Right atrium auricular region (tissue), 2 donors: Measurements from ENCODE around the gene TMEM132C. TPM values are rescaled to one million over a fixed set of nuclear protein-coding genes. Genes with fewer than 3 reads are reported as not detected.
A peak's percentile ranks its signal among the peaks of the same experiment; 100 is the strongest.

ENCODE experiments used
- DNase-seq: peaks from one replicate; pipeline ENCODE4 v3.0.0-alpha.2; 2019; ENCODE audit warnings: low spot score
- H3K27ac ChIP-seq, 2 donors: fragments of 200-600 bp; sonication (generic); 1 replicate in 1 of 2; 2 replicates in 1 of 2; pipeline ENCODE4 v1.5.1; 2016 to 2019
- H3K27me3 ChIP-seq, 2 donors: fragments of 200-600 bp; sonication (generic); one replicate each; pipeline versions ENCODE4 v1.5.1 to v1.6.0; 2017 to 2019
- H3K36me3 ChIP-seq: fragments of 200-600 bp; sonication (generic); one replicate; pipeline ENCODE4 v1.5.1; 2016
- H3K4me1 ChIP-seq, 2 donors: fragments of 200-600 bp; sonication (generic); one replicate each; pipeline versions ENCODE4 v1.5.1 to v1.6.0; 2017 to 2019
- H3K4me3 ChIP-seq, 2 donors: fragments of 200-600 bp; sonication (generic); 1 replicate in 1 of 2; 2 replicates in 1 of 2; pipeline ENCODE4 v1.5.1; 2017 to 2019; ENCODE audit warnings: mild to moderate bottlenecking in 1 of 2, moderate library complexity in 1 of 2
- H3K9me3 ChIP-seq, 2 donors: fragments of 200-600 bp; sonication (generic); one replicate each; pipeline ENCODE4 v1.5.1; 2019
- CTCF ChIP-seq, 2 donors: fragments of 200-600 bp; sonication (generic); IDR thresholded peaks; one replicate each; pipeline ENCODE4 v1.5.1; 2019; ENCODE audit warnings: antibody characterized with exemption in 2 of 2
- total RNA-seq, 2 donors: library from RNA; depleted of rRNA; stranded (reverse); fragments of >200 nt; gene quantifications; one replicate each; pipeline ENCODE4 v1.1.0, GENCODE V29; 2016

TMEM132C gene
- total RNA-seq, 2 donors from 2014 or later: 5.3 to 10.5 TPM

GRCh38 chr12:128267651-128268378, 845 bp downstream of the TMEM132C start:
- Histone ChIP-seq H3K36me3 (no peaks in the 10 kb centered on the region), H3K27me3 (peaks cover 6 to 12% of the 10 kb centered on the region in 2 donors), H3K27ac (no peak overlapping the region), H3K9me3 (peaks cover 0 to 5% of the 10 kb centered on the region in 2 donors), H3K4me3 (peak overlapping the region; percentile 30 to 49), H3K4me1 (peaks cover 0 to 20% of the 10 kb centered on the region in 2 donors)
- no peak for DNase-seq
- no peak for TF ChIP-seq CTCF (IDR thresholded peaks at IDR 0.05)

GRCh38 chr12:128268379-128268995, 1.5 kb downstream of the TMEM132C start:
- peak overlapping the region; percentile 30 to 49 for H3K4me3 ChIP-seq
- TF ChIP-seq CTCF (IDR thresholded peaks at IDR 0.05): no peak
- H3K27me3 ChIP-seq: peaks cover 6 to 12% of the 10 kb centered on the region in 2 donors
- peaks cover 0 to 20% of the 10 kb centered on the region in 2 donors for H3K4me1 ChIP-seq
- no peaks in the 10 kb centered on the region for H3K36me3 ChIP-seq
- H3K9me3 ChIP-seq: peaks cover 0 to 12% of the 10 kb centered on the region in 2 donors
- DNase-seq: no peak
- H3K27ac ChIP-seq: no peak overlapping the region

GRCh38 chr12:128269181-128269591, 2.2 kb downstream of the TMEM132C start:
- DNase-seq: no peak
- Histone ChIP-seq H3K4me1 (peaks cover 0 to 20% of the 10 kb centered on the region in 2 donors), H3K36me3 (no peaks in the 10 kb centered on the region), H3K4me3 (no peak overlapping the region), H3K27ac (no peak overlapping the region), H3K27me3 (peaks cover 6 to 12% of the 10 kb centered on the region in 2 donors), H3K9me3 (peaks cover 0 to 18% of the 10 kb centered on the region in 2 donors)
- no peak for TF ChIP-seq CTCF (IDR thresholded peaks at IDR 0.05)

- Histone ChIP-seq H3K9me3 (peaks cover 0 to 26% of the 10 kb centered on the region in 2 donors), H3K27ac (no peak overlapping the region)
- DNase-seq: no peak
These were observed 9.5 kb downstream of the TMEM132C start for GRCh38 chr12:128276471-128276870.

GRCh38 chr12:128286970-128287369, 20.0 kb downstream of the TMEM132C start:
- Histone ChIP-seq H3K36me3 (no peaks in the 10 kb centered on the region), H3K4me3 (no peak overlapping the region), H3K9me3 (peaks cover 0 to 5% of the 10 kb centered on the region in 2 donors), H3K27ac (no peak overlapping the region), H3K4me1 (no peaks in the 10 kb centered on the region), H3K27me3 (no peaks in the 10 kb centered on the region)
- DNase-seq: peak; percentile 51
- no peak for TF ChIP-seq CTCF (IDR thresholded peaks at IDR 0.05)

More at GRCh38 chr12:128276471-128276870, 9.5 kb downstream of the TMEM132C start:
- Histone ChIP-seq H3K4me1 (no peaks in the 10 kb centered on the region), H3K4me3 (no peak overlapping the region), H3K36me3 (no peaks in the 10 kb centered on the region), H3K27me3 (no peaks in the 10 kb centered on the region)
- no peak for TF ChIP-seq CTCF (IDR thresholded peaks at IDR 0.05)
